NCI-H1694 treated with DMSO at 0.1 percent for 48 hours (cell line): ENCODE results near the gene FRMD4A.
"Not testable (repeated sequence)": the region's sequence is repeated elsewhere in the genome, so short reads cannot be mapped to it uniquely, and the experiment has no call there.

Source experiments
- DNase-seq: peaks from one replicate; lab custom pipeline; 2025; lab: John Stamatoyannopoulos, UW

Gene FRMD4A

DNA sequence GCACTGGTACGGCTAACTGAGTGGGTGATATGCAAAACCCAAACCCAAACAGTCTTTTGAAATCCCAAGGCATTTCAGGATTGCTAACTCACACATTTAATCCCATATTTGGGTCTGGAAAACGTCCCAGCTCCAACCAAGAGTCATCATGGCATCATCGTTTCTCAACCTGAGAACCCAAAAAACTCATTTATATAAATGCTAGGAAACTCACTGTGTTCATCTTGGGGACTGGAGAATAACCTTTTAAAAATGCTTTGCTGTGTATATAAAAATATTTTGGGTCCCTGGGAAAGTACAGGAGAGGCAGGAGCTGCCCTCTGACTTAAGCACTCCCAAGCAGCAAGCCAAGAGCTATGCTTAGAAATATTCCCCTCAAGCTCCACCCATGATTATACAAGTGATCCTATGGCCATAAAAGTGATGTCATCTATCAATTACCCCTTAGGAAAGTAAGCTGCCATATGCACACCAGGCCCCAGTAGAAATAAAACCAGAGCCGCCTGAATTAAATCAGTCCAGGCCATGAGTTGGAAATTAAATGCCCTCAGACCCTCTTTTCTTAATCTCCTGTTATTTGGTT, 352.1 kb downstream of the FRMD4A start:
- no peak for DNase-seq

DNA sequence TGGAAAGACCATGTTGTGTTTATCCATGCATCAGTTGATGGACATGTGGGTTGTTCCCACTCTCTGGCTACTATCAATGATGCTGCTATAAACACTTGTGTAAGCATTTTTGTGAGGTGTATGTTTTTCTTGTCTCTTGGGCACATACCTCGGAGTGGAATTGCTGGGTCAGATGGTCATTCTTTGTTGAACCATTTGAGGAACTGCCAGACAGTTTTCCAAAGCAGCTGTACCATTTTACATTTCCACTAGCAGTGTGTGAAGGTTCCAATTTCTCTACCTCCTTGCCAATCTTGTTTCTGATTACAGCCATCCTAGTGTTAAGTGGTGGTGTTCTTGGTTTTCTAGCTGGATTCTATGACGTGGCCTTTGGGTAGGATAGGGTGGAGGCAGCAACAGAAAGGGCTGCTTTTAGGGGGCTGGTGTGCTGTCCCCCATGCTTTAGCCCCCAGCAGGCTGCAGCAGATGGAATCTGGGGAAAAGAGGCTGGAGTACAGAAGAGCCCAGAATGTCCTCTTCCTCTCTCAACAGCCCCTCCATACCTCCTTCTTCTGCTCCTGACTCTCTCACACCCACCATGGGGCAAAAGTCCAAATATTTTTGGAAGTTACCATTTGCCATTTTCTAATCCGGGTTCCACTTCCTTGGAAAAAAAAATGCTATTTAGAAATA, 352.7 kb downstream of the FRMD4A start:
- no peak for DNase-seq

DNA sequence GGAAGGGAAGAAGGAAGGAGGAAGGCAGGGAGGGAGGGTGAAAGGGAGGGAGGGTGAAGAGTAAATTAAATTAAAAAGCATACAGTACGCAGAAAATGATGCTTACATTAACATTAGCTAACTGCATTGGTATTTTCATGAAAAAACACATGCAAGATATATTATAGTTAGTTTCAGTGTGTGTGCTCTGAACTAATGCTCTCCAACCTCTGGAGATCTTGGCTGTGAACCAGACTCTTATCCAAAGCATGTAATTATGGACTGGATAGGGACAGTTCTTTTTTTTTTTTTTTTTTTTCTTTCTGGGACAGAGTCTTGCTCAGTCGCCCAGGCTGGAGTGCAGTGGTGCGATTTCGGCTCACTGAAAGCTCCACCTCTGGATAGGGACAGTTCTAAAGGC, 357.0 kb downstream of the FRMD4A start:
- DNase-seq, result no peak

DNA sequence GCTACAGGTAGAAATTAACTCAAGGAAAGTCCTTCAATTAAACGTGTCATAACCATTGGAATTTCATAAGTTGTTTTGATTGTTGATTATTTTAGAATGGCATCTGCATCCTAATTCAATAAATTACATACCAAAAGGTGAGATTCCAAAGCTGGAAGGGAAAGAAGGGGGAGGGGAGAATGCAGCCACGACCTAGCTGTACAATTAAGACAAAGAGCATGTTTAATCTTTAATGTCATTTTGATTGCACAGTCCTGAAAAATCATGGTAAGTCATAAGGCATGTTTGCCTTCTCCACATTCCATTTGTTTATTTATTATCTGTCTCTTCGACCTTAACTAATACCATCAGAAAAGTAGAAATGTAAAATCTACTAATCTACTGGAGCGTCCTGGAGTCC, 358.1 kb downstream of the FRMD4A start:
- no peak for DNase-seq

DNA sequence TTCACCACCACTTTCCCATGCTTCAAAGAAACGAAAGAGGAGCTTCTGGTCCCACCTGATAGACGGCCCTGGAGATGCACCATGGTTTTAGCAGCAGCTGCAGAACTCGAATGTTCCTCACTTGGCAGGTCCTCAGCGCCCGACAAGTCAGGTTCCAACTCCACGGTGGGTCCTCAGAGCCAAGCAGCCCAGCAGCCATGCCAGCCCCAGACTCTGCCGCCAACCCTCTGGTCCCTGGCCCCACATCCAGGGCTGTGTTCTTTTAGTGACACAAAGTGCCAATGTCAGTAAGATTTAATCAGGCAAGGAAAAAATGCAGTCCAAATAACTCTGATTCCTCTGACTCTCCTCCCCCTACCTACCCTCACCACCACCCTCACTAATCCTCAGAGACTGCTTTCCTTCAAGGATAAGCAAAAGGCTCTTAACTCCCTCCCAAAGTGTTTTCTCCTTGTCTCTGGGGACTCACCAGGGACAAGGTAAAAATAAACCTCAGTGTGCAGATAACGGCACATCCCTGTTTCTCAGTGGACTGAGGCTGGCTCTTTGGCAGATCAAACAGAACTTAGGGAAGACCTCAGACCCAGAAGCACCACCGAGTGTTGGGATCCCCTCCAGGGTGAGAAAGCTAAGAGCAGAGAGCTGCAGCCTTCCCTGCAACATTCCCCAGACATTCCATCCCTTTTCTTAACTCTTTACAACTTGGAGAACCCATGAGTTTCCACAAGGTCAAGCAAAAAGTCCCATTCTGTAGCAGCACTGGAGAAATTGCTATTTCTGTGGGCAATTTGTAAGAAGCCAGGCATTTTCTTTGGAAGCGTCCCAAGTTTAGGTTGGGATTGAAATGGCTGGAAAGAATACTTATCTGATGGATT, 358.9 kb downstream of the FRMD4A start:
- no peak for DNase-seq

DNA sequence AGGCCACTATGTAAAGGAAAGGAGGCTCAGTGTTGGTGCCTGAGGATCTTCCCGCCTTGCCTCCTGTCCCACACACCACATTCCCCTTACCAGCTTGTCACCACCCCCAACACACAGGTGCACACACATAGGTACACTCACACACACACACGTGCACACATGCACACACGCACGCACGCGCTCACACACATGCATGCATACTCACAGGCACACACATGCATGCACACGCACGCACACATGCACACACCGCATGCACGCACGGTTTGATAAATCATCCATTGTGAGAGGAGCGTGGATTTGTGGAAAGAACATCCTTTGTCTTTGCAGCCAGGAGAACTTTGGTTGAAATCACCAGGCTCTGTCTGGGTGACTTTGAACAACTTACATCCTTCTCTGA, 359.8 kb downstream of the FRMD4A start:
- no peak for DNase-seq

DNA sequence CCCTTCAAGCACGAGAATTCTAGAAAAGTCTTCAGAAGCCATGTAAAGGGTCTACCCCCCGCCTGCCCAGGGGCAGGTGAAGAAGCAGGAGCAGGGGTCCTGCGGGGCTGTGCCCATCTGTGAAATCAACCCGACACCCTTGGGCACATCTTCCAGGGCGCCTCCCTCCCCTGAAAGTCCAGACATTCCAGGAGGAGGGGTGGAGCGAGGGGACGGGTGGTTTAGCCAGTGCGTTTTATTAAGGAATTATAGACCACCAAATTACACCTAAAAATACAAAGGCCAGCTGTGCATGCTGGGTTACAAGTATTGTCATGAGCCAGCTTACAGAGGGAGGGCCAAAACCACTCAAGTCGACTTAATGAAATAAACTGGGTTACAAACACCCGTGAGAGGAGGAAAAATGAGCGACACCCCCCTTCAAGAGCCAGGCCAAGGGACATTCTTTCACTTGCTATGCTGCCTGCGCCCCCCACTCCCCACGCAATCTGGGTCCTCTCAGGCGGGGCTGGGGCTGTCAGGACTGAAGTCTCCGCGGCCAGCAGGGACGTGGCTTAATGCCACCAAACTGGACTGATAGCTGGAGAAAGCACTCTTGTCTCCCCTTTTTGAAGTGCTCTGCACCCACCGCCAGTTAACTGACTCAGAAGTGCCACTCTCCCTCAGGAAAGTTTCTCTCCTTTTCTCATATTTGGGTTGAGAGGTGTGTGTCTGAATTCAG, 360.3 kb downstream of the FRMD4A start:
- no peak for DNase-seq

DNA sequence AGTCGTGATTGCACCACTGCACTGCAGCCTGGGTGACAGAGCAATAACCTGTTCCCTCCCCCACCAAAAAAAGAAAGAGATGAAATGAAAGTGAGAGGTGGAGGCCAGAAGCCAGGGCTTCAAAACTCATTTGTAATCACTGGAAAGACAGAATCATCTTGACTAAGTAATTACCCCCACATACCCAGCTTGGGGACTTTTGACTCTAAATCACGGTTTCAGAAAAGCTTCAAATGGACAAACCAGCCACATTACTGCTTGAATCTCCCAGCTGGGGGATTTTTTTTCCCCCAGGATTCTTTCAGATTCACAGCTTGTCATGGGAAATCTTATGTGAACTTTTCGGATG, 361.0 kb downstream of the FRMD4A start:
- DNase-seq, result no peak

DNA sequence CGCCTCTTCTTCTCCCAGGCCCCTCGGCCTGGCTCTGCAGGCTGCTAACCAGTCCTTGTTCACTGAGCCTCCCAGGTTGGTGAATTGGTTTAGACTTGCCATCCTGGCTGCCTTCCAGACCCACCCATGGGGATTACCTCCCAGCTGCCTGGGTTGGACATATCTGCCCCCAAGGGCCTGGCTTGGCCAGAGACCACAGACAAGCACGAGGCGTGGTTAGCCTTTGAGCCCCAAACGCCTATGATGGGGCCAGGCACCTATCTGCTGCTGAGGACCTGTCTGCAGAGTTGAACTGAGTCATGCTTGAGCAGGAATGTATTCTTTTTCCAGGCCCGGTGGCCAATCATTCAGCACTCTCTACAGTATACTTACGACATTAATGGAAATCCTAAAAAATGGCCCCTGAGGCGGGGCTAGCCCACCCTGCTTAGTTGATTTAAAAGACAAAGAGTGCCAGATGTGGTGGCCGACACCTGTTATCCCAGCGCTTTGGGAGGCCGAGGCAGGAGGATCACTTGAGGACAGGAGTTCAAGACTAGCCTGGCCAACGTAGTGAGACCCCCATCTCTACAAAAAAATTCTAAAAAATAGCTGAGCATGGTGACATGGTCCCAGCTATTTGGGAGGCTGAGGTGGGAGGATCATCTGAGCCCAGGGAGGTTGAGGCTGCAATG, 361.5 kb downstream of the FRMD4A start:
- no peak for DNase-seq

DNA sequence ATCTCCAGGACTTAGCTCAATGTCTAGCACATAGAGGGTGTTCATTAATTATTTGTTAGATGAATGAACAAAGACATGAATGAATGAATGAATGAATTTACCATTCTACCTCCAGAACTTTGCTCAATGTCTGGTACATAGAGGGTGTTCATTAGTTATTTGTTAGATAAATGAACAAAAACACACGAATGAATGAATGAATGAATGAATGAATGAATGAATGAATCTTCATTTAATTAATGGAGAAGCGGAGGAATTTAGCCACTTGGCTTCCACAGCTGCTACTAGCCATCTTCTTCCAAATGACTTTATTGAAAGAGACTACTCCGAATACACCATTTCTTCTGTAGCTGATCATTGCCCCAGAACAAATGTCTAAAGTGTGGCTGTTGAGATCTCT, 368.9 kb downstream of the FRMD4A start:
- no peak for DNase-seq

DNA sequence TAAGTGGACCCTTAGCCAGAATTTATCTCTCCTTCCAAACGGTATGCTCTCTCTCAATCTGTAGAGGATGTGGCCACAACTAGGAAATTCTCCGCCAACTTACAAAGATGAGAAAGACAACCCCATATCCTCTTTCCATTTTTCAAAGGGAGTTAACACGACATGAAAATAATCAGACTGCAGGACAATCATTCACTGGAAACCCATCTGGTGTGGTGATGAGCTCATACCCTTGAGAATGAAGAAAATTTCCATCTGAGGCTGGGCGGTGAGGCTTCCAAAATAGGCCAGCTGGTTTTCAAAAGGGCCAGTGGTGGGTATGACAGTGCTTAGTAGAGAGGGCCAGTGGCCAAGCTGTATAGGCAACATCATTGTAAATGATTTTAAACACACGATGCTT, 369.6 kb downstream of the FRMD4A start:
- peak; percentile 52 for DNase-seq

DNA sequence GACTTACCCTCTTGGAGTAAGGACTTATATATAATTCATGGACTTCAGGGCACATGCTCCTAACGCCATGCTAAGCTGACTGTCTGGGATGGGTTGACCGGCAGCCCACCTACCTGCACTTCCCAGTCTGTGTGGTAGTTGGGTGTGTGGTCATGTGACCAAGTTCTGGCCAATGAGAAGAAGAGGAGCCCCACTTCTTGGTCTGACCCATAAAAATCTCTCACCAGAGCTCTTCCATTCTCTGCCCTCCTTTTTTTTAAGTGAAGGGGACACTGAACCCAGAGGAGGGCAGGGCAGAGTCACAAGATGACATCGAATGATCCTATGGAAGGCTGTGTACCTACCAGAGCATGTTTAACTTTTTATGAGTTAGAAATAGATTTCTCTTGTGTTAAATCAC, 370.1 kb downstream of the FRMD4A start:
- no peak for DNase-seq

DNA sequence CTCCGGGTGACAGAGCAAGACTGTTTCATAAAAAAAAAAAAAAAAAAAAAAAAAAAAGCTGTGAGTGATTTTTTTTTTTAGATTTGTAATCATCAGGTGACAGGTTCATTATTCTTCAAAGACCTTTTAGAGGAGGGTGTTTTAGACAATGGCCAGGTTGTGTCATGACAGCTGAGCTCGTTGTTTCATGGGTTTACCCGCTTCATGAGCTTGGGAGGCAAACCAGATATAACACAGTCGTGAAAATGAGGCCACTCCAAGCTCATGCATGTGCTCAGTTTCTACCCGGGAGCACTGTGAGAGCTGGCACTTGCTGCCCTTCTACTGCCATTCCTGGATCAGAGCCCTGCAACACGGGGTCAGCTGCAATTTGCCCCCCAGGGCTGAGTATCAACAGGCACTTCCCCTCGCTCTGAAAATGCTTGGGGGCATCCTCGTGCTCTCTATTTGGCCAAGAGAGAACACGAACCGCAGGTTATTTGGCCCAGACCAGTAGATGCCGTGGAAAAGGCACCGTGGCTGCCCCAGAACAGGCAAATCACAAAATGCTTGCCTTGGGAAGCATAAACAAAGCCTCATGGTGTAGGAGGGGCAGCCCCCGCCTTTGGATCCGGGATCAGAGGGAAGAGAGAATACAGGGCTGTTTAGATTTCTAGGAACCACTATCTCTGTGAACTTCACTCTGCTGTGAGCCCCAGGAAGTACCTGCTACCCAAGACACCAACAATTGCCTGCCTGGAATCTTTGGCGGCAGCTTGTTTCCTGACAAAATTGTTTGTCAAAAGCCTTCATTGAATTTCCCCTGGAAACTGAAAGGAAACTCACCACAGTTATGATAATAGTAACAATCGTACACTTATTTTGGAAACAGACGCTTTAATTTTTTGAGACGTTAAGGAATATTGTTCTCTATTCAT, 371.0 kb downstream of the FRMD4A start:
- no peak for DNase-seq

DNA sequence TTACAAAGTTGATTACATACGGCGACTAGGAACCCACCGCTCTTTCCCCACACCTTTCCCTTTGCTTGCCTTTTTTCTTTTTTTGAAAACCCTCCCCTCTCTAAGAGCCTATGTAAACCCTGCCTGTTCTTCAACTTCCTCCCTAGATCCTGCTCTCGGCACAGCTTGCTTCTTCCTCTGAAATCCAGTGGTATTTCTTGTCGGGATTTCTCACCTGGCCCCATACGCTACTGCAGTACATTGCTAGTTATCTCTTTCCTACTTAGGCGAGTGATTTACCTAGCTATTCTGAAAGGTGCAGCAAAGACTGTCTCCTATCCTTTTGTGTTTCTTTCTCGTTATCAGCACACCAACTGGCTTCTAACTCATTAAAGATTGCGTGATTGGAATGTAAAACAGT, 372.9 kb downstream of the FRMD4A start:
- no peak for DNase-seq

DNA sequence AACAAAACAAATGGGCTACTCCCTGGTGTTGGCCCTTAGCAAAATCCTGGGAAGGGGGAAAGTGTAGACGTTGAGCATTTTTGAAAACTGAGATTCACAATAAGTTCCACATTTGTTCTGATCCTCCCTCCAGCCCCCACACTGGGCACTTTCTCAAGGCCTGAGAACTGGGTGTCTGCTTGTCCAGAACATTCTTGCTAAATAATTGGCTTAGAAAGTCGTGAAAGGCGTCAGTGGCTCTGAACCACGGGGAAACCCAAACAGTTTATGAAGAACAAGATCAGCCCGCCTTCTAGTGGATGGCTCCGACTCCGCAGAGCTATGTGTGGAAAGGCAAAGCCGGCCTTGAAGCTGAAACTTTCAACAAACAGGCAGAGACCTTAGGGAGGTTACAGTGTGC, 373.9 kb downstream of the FRMD4A start:
- DNase-seq, result no peak

DNA sequence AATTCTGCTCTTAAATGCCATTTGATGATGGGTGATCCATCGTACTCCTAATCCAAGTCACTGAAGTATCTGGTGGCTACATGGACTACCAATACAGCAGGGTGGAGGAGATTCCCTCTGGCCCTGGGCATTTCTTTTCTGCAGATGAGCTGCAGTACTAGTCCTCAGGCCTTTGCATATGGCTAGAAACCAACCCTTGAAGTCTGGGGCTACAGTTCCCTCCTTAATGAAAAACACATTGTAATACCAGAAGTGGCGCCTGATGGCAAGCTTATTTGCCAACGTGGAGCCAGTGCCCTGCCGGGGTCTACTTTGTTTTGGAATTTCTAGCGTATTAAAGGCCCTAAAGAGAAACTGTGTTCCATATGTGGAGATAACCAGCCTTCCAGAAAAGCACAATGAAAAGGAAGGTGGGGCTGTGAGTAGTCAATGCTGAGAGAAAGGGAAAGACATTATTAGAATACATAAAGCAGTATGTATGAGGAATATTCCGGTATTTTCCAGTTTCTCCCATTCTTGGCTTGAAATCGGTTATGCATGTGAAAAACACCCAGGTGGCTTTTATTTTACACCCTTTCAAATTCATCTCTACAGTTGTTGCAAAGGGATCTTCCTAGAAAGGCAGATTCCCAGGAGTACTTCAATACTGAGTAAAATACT, 375.2 kb downstream of the FRMD4A start:
- no peak for DNase-seq

DNA sequence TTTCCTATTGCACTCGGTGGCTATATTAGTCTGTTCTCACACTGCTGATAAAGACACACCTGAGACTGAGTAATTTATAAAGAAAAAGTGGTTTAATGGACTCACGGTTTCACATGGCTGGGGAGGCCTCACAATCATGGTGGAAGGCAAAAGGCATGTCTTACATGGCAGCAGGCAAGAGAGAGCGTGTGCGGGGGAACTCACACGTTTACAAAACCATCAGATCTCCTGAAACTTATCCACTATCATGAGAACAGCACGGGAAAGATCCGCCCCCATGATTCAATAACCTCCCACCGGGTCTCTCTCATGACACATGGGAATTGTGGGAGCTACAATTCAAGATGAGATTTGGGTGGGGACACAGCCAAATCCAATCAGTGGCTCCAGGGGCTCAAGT, 376.5 kb downstream of the FRMD4A start:
- DNase-seq, result not testable (repeated sequence)

DNA sequence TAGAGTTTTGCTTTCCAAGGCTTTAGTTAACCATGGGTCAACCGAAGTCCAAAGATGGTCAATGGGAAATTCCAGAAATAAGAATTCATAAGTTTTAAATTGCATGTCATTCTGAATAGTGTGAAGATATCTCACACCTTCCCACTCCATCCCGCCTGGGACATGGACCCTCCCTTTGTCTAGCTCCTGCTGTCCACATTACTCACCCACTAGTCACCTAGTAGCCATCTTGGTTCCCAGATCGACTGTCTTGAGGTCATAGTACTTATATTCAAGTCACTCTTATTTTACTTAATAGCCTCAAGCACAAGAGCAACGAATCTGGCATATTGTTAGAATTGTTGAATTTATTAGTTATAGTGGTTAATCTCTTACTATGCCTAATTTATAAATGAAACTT, 377.4 kb downstream of the FRMD4A start:
- DNase-seq, result no peak

DNA sequence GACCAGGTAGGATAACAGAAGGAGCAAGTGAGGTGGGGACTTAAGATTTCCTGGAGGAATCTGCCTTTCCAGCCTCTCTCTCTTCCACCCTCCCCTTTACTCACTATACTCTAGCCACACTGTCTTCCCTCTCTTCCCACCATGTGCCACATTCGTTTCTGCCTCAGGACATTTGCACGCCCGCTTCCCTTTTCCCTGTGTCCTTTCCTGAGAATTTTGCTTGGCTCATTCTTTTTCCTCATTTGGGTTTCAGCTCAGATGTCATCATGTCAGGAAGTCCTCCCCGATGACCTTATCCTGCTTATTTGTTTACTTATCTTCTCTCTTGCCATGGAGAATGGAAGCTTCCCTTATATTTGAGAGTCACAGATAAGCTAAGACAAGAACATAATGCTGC, 380.2 kb downstream of the FRMD4A start:
- no peak for DNase-seq

DNA sequence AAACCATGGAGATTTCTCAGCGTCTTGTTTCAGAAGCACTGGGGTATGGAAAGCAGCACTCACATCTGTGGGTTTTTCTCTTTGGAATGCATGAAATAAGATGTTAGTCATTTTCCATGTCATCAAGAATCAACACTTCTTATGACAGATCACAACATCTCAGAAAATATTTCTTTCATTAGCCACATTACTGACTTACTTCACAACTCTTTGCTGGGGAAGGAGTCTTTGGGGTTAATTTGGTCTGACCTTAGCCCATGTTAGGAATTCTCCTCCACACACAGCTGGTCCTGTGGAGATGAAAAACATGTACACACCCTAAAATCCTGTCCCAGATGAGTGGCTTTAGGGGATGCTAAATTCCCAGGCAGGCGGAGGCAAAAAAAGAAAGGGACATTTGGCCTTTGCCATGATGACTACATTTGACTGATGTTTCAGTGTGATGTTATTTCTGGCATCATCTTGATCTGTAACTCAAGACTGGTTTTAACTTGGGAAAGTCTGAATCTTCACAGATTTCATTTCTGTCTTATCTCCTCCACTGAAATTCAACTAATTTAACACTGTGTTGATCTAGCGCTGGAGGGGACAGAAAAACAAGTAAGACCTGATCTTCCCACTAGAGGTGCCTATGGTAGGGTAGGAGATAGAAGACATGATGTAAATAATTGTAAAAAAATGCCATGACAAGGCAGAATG, 380.7 kb downstream of the FRMD4A start:
- DNase-seq, result no peak
